Suppressor macrophage treated with lipopolysaccharide for 4 hours (primary cell): ENCODE measurements around the gene CEP89.

Experiments used
- DNase-seq: peaks from one replicate; pipeline ENCODE4 v3.0.0-alpha.2; 2020

CEP89 gene

DNA sequence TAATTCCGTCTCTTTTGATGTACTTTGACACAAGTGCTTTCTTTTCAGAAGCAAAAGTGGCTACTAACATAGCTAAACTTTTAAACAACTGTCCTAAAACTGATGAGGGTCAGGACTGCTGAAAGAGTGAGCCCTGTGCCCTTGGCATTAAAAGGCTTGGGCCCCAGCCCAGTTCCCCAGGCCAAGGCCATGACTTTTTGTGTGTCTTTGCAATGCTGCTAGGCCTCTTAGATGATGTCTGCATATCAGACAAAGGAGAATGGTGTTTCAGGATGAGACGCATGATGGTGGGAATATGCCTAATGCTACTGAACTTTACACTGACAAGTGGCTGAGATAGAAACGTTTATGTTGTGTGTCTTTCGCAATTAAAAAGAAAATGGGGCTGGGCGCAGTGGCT lies 140.1 kb downstream of the CEP89 start:
- DNase-seq: no peak

DNA sequence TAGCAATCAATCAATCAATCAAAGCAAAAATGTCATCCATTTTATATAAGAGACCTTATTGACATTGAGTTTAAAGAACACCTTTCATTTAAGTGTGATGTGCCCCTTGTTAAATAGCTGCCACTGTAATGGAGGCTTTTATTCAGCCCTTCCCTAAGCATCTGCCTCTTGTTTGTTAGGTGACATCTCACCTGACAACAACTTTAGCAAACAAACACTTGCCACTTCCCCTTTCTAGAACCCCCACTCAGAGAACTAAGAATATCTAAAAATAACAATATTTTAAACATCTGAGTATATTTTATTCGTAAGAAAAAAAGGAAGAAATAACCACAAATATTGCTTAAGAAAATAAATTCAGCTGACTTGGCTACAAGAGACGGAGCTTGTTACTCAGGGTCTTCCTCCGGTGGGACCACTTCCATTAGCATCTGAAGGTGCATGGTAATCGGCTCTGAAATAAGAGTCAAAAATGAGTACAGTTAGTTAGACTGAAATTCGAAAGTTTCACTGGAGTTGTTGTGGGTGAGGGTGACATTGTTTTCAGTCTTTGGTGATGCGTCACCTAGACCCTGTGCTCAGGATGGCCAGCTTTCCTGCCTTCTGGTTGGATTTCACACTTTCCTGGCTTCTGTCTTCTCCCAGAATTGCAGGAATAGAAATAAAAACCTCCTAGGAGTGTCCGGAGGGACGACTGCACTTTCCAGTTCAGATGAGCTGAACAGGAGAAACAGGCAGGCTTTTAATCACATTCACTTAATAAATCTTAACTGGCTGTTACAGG lies 141.3 kb downstream of the CEP89 start:
- DNase-seq: no peak

DNA sequence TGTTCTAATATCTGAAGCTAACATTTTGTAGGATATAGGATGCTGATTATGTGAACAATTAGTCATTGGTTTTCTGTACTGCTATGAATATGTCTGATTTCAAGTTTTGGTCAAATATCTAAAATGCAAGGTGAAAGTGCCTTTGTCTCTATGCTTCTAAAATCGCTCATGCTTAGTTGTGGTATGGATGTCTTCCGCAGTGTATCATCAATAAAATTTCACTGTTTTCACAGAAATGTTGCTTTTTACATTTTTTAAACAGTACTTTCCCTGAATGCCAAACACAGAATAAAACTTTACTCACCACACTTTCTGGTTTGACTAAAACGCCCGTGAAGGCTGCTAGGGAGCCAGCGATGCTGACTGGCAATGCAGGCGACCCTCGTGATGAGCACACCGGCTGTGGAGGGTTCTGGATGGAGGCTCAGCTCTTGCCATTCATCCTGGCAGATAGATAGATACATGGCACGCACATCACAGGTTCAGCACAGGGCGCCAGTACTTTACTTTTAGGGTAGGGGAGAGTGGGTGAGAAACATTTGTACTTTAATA lies 142.3 kb downstream of the CEP89 start:
- no peak for DNase-seq

DNA sequence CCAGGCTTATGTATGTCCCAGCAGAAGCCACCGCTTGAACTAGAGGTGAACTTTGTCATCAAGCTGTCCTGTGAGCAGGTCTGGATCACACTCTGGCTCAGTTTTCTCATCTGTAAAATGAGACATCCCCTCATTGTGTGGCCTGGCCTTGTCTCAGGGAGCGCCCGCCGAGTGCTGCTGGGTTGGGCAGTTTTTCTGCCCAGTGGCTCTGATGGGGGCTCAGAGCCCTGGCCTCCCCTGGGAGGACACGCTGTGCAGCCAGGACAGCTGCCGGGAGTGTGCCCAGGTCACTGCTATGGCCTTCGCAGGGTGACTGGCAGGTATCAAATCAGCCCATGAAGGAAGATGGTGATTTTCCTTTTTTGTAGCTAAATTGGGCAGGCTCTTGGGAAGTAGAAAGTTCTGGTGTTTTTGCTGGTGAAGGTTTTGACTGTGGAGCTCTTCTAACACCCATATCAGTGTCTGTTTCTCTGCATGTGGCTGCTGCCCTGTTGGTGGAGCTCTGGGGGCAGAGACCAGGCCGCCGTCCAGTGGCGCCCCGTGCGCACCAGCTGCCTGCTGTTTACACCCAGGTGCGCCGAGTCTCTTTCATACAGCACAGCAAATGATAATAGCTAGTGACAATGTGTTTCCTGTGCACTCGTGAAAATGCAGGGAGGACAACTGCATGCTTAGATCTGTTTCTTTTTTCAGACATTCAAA lies 143.0 kb downstream of the CEP89 start:
- DNase-seq: no peak

DNA sequence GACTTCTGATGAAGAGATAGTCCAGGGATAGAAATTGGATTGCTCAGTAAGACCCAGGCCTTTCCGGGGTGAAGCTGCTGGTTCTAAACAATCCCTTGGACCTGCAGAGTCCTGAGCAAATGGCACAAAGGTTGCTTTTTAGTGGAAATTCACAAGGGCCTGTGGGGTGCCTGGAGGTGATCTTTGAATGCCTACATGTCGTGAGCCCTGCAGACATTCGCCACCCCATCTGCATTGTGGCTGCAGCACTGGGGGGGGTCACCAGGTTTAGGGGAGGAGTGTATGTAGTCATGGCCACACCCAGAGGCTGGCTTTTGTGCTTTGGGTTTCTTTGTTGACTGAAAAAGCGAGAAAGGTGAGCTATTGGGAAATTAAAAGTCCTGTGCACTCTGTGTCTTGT lies 143.6 kb downstream of the CEP89 start:
- no peak for DNase-seq
